ENCODE measurements around the gene HSPA1L.
"Not testable (repeated sequence)": the region's sequence is repeated elsewhere in the genome, so short reads cannot be mapped to it uniquely, and the experiment has no call there.

The HSPA1L gene

DNA sequence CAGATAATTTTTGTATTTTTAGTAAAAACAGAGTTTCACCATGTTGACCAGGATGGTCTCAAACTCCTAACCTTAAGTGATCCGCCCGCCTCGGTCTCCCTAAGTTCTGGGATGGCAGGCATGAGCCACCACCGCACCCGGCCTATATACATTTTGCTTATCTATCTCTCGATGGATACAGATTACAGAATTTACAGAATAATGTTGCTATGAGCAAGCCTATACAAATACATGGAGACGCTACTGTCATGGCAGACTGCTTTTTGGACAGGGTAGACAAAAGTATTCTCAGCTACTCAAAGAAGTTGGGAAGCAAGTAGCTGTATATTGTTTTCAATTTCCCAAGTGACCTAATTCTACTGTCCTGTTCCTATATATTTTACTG lies 1.6 kb downstream of the HSPA1L start:
- DNase-seq (ENCODE audit: low spot score), result no peak

DNA sequence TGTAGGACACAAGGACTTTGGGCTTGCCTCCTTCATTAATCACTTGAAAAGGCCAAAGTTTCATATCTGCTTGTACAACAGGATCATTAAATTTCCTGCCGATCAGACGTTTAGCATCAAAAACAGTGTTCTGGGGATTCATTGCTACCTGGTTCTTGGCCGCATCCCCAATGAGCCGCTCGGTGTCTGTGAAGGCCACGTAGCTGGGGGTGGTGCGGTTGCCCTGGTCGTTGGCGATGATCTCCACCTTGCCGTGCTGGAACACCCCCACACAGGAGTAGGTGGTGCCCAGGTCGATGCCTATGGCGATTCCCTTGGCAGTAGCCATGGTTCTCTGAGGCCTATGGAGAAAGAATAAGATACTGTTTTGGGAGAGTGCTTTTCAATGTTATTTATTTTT lies 3.4 kb downstream of the HSPA1L start:
- no peak for DNase-seq (ENCODE audit: low spot score)

DNA sequence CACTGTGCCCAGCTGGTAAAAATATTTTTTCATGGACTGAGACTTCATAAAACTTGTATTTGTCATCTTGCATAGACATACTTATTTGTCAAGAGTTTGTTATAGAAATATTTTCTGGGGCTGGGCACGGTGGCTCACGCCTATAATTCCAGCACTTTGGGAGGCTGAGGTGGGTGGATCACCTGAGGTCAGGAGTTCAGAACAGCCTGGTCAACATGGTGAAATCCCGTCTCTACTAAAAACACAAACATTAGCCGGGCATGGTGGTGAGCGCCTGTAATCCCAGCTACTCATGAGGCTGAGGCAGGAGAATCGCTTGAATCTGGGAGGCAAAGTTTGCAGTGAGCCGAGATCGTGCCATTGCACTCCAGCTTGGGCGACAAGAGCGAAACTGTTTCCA lies 6.5 kb downstream of the HSPA1L start:
- DNase-seq (ENCODE audit: low spot score), result not testable (repeated sequence)

DNA sequence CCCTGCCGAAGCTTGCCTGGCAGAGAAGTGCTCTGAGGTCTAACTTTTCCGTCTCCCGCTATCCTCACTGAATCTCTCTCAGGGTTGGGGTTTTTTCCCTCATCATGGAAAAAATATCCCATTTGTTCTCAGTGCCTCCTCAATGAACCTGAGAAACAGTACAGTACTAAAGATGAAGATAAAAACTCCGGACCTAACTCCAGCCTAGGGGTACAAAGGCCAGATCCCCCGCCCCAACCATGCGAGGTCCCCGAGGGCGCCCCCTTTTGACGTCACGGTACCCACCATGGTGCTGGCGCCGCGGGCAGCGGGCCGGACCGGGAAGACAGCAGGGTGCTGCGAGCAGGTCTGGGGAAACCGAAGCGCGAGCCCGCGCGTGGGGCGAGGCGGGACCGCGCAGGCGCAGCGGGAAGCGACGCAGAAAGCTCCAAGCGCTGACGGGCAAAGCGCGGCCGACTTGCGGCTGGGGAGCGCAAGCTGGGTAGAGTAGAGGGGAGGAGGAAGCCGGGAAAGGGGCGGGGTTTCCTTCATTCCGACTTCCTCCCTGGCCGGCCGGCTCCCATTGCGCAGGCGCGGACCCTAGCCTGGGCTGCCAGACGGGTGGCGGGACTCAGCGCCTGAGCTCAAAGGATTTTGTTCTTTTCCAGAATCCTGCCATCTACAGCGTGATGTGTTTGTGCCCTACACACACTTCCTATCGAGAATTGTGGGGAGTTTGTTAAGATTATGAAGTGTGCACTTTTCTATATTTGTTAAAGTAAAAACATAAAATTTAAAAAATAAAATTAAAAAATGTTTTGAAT lies 8.4 kb downstream of the HSPA1L start, which contains the start of gene LSM2:
TSS of gene LSM2 (minus strand) at position 497 of the 803 bp plus-strand sequence. CDS start at position 288, 209 bp downstream.
- DNase-seq (ENCODE audit: low spot score), result peak; percentile 98

DNA sequence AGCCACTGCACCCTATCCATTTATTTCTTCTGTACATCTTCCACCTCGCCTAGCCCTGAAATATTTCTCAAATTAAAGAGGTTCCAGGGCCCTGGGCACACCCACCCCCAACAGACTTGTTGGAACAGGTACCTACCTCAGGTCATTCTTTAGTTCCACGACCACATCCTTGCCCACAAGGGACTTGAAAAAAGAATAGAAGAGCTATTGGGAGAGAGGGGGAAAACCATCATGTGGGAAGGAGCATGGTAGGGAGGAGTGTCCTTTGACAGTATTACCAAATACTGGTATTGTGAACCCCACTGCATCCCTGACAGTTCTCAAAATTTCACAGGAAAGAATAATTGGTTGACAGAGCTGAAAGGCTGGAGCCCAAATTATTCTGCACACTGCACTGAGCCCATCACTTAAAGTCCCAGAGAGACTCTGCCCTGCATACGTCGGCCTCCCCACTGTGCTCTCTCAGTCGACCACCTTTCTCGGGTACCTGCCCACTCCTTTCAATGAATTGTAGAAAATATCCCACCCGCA lies 9.1 kb downstream of the HSPA1L start:
- no peak for DNase-seq (ENCODE audit: low spot score)

DNA sequence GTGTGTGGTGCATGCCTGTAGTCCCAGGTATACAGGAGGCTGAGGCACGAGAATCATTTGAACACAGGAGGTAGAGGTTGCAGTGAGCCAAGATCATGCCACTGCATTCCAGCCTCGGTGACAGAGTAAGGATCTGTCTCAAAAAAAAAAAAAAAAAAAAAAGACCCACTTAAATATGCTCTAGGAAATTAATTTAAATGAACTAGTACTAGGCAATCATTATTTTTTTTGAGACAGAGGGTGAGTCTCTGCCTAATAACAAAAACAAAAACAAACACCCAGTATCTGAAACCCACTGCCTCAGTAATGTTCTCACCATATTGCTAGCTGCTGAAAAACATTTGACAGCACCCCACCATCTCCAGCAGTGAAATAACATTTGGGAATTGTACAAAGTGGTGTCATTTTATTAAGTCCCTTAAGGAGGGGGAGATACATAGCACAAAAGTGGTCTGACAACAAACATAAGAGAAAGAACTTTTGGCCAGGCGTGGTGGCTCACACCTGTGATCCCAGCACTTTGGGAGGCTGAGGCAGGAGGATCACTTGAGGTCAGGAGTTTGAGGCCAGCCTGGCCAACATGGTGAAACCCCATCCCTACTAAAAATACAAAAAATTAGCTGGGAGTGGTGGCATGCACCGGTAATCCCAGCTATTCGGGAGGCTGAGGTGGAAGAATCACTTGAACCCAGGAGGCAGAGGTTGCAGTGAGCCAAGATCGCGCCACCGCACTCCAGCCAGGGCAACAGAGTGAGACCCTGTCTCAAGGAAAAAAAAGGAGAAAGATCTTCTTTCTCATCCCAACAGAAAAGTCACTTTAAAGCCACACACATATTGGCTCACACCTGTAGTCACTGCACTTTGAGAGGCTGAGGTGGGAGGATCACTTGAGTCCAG lies 13.8 kb downstream of the HSPA1L start:
- not testable (repeated sequence) for DNase-seq (ENCODE audit: low spot score)

DNA sequence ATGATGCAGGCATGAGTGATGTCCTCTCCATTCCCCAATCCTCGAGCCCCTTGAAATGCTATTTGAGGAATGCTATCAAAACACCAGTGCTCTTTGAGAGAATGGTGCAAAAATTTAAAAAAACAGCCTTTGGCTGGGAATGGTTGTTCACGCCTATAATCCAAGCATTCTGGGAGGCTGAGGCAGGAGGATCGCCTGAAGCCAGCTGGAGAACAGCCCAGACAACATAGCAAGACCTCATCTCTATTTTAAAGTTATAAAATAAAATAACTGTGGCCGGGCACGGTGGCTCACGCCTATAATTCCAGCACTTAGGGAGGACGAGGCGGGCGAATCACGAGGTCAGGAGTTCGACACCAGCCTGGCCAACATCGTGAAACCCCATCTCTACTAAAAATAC lies 15.3 kb downstream of the HSPA1L start:
- DNase-seq (ENCODE audit: low spot score), result no peak

DNA sequence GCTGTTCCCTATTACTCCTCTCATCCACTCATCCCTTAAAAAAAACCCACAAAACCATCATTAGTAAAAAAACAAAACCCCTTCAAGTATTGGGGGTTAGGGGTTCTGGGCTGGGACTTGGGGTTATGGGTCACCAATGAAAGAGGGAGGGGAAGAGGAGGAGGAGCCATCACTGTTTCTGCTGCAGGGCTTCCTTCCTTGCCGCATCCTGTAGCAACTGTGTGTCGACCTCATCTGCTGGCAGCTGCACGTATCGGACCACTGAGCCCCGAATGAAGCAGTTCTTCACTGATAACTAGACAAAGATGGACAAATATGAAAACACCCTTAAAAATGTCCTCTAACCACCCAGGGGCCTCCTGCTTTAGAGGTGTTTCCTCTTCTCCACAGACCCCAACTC lies 17.5 kb downstream of the HSPA1L start:
- DNase-seq (ENCODE audit: low spot score), result no peak

DNA sequence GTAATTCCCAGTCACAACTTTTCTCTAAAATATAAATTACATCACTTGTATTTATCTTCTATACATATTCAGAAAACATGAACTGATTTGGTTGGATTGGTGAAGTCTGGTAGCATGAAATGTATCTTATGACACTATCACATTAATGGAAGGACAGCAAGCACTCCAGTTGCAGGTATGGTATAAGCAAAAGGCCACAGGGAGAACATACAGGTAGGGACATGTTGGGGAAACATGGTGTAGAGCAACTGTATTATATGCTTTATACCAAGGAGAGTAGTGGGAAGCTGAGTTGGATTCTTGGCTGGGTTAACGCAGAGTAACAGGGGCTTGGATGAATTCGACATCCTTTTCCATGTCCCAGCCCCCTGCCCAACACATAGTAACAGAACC lies 18.1 kb downstream of the HSPA1L start:
- no peak for DNase-seq (ENCODE audit: low spot score)

DNA sequence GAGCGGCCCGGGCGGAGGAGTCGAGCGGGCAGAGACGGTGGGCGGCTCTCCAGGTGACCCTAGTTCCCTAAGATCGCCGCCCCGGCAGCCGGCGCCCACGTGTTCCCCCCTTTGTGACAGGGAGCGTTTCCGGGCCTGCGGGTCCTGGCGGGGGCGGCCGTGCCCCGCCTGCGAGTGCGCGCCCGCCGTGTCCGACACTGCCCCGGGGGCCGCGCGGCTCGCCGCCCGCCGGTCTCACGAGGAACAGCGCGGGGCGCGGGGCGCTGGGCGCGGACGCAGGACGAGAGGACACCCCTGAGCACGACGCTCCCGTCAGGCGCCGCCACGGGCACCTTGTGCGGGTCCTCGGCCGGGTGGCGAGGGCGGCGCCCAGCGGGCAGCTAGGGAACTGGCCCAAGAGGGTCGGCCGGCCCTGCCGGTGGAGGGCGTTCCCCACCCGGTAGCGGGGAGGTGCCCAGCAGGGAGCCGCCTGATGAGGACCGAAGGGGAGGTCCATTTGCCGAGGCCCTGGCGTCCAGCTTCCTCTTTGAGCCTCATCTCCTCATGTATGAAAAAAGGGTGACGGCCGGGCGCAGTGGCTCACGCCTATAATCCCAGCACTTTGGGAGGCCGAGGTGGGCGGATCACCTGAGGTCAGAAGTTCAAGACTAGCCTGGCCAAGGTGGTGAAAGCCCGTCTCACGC lies 19.3 kb downstream of the HSPA1L start, which contains the start of gene VARS1:
TSS of gene VARS1 (minus strand) at position 137 of the 683 bp plus-strand sequence. CDS start 535 bp downstream, outside the sequence.
- DNase-seq (ENCODE audit: low spot score), result peak; percentile 94

DNA sequence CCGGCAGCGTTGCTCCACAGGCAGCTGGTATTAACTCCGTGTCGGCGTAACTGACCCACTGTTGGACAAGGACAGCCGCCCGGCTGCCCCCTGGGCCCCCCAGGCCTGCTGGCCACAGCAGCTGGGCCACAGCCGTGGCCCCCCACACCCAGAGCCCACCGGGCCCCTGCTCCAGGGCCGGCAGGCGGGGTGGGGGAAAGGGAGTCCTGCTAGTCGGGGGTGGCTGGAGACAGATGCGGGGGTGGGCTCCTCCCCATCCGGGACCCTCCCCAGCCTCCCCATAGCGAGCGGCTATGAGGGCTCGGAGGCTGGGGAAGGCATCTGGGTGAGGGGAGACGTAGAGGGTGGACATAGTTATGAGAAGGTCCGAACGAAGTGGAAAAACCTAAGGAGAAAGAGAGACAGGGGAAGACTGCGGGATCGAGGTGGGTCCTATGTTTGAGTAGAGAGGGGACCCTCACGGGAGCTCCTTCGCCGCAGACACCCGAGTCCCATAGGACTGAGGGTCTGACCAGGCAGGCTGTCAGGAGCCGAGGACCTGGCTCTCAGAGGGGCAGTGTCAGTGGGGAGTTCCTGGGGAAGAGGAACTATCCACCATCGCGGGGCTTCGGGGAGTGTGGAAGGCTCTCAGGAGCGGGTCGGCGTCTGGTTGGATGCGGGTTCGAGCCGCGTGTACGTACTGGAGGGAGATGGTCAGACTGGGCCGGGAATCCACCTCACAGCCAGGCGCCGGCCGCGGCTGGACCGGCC lies 20.0 kb downstream of the HSPA1L start:
- no peak for DNase-seq (ENCODE audit: low spot score)

DNA sequence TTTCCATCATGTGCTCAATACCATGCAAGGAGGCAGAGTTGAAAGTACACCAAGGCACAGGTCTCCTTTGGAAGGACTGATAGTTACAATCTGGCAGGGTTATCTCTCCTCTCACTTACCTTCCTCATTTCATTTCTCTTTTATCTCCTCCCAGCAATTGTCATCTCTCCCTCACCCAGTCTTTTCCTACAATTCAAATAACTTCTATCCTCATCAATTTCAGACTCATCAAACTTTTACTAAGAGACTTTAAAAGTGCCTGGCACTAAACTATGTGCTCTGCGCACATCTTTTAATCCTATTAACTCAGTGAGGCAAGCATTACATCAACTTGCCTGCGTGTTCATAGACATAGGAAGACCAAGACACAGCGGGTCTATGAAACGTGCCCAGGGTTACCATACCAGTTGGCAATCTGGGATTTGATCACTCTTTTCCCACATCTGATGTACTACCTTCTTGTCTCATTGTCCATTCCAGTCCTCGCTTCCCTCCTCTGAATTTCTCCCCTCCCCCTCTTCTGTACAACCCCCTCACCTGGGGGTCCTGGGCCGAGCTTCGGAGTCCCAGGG lies 20.7 kb downstream of the HSPA1L start:
- no peak for DNase-seq (ENCODE audit: low spot score)

DNA sequence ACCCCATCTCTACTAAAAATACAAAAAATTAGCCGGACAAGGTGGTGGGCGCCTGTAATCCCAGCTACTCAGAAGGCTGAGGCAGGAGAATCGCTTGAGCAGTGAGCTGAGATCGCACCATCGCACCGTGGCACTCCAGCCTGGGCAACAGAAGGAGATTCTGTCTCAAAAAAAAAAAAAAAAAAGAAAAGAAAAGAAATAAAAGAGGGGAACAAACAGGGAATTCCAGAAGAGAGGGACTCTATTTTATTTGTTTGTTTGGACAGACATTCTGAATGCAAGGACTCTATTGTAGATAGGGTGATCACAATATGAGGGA lies 21.2 kb downstream of the HSPA1L start:
- not testable (repeated sequence) for DNase-seq (ENCODE audit: low spot score)

DNA sequence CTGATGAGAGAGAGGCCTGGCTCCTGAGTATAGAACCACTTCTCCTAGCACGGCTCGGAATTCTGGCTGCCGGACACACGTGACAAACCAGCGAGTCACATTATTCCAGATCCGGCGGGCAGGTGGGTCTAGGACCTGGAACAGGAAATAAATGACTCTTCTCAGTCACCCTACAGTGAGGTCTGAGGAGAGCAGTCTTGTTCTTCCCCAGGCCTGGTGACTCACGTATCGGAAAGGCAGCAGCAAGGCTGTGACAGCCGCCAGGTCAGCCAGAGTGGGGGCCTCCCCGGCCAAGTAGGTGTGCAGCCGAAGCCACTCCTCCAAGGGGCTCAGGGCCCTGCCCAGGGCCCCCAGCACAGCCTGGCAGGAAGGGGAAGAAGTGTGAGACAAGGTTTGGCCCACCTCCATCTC lies 22.3 kb downstream of the HSPA1L start:
- no peak for DNase-seq (ENCODE audit: low spot score)

DNA sequence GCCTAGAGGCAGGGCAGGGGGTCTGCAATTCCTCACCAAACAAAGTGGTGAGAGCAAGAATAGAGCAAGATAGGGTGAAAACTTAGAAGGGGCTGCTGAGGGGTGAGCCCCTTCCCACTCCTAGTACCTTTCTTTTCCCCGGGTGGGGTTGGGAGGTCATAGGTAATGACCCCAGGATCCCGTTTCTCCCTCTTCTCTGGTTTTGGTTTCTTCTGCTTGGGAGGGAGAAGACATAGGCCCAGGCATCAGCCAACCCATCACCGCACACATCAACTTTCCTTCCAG lies 23.1 kb downstream of the HSPA1L start:
- DNase-seq (ENCODE audit: low spot score), result no peak

DNA sequence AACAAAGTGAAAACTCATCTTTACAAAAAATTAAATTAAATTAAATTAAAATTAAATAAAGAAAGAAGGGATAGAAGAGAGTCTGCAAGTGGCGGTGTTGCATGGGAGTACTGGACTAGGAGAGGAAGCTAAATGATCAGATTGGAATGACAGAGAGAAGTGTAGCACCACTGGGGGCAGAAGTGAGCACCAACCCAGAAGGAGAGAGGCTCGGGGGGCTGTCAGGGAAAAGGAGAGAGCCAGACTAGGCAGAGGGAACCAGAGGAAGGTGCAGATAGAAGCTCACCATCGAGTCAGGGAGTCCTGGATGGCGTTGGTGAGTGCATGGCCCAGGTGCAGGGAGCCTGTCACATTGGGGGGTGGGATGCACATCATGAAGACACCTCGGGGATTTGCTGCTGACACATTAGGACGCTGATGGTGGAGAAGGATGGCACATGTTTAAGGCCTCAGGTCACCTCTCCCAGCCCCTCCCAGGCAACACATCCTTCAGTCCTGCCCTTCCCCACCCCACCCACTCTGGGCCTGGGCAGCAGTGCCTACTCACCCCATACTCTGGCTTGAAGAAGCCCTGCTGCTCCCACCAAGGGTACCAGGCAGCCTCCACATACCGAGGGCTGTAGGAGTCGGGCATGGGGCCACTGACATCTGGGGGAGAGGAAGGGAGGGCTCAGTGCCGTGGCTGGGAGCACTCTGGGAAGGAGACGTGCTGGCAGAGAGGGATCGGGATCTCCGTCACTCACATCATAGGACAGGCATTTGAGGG lies 23.6 kb downstream of the HSPA1L start:
- DNase-seq (ENCODE audit: low spot score), result peak; percentile 68

DNA sequence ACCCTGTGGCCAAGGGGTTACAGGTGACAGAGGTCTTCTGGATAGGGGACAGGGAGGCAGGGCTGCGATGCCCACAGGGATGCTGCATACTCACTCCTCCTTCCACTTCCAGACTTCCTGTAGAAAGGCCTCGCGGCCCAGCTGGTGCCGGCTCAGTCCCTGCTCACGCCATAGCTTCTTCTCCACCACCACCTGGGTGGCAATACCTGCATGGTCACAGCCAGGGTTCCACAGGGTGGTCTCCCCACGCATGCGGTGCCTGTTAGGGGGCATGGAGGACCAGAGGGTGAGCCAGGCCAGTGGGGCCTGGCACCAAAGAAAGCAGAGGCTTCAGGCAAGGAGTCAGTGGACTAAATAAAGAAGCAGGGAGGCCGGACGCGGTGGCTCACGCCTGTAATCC lies 29.6 kb downstream of the HSPA1L start:
- DNase-seq (ENCODE audit: low spot score), result no peak

DNA sequence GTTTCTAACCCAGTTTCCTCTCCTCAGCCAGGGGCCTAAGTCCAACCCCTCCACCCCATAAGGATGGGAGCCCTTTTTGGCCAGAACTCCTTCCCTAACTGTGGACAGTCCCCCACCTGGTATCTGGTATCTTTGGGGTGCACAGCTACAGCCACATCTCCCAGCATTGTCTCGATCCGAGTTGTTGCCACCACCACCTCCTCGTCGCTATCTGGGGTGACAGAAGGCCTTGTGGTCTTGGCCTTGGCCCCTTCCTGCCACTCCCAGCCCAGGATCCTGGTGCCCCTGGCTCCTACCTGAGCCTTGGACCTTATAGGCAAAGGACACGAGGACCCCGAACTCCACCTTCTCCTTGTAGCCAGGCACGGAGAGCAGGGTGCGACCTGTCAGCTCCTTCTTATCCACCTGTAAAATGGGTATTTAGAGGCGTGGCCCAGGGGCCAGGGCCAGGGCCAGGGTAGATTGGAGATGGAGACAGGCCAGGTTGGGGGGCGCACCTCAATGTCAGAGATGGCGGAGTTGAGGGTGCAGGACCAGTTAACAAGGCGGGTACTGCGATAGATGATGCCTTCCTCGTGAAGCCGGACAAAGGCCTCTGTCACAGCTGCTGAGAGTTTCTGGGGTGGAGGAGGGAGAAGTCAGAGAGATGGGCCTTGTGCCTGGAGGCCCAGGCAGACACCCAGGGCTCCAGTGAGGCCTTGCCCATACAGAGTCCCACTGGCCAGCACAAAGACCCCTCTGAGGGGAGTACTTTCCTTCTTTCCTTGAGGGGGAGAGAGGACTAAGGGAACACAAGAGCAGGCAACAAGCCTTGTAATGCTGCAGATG lies 30.8 kb downstream of the HSPA1L start:
- no peak for DNase-seq (ENCODE audit: low spot score)

DNA sequence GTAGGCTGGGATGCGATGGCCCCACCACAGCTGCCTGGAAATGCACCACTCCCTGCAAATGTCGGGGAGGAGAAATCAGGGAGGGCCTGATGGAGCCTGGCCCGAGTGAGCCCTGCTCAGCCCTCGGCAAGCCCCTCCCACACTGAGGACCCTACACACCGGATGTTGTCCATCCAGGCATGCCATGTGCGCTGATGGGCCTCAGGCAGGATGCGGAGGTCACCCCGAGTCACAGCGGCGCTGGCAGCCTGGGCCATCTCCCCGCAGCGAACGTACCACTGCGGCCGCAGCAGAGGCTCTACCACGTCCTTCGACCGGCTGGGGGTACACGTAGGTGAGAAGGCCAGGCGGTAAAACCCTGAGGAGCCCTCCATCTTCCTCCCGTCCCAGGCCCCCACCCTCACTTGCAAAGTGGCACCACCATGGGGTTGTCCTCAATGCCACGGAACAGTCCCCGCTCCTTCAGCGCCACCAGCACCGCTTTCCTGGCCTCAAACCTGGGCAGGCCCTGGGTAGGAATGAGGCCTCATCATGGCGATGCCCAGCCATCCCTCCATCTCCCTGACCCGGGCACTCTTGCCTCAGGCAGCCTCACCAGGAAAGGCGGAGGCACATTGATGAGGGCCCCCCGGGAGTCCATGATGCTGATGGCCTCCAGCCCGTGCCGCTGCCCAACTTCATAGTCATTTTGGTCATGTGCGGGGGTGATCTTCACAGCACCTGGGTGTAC lies 32.8 kb downstream of the HSPA1L start:
- no peak for DNase-seq (ENCODE audit: low spot score)
